ES-I3 (cell line): ENCODE data around the gene RECQL5.
"Not testable (repeated sequence)": the region's sequence is repeated elsewhere in the genome, so short reads cannot be mapped to it uniquely, and the experiment has no call there.

Experiments
- H3K36me3 ChIP-seq: 2 replicates; pipeline ENCODE4 v1.6.1; 2013; ENCODE audit warnings: mild to moderate bottlenecking, low read length, control low read depth, moderate library complexity; ENCODE audit not compliant: insufficient read depth
- H3K4me1 ChIP-seq: 2 replicates; pipeline ENCODE4 v1.6.1; 2013; ENCODE audit warnings: mild to moderate bottlenecking, control low read depth, low read length; ENCODE audit not compliant: insufficient read depth
- H3K9ac ChIP-seq: 2 replicates; pipeline ENCODE4 v1.6.1; 2013; ENCODE audit warnings: low read depth, mild to moderate bottlenecking, low read length, moderate library complexity
- H3K9me3 ChIP-seq: 2 replicates; pipeline ENCODE4 v1.6.1; 2013; ENCODE audit warnings: mild to moderate bottlenecking, low read length, moderate library complexity; ENCODE audit not compliant: control insufficient read depth, insufficient read depth

RECQL5 gene

GRCh38 chr17:75601057-75601987 is 65.6 kb downstream of the RECQL5 start:
- Histone ChIP-seq H3K9ac (no peak overlapping the region), H3K36me3 (no peaks in the 10 kb centered on the region), H3K4me1 (no peaks in the 10 kb centered on the region), H3K9me3 (no peaks in the 10 kb centered on the region)

GRCh38 chr17:75596320-75597087 is 70.5 kb downstream of the RECQL5 start:
- Histone ChIP-seq H3K36me3 (no peaks in the 10 kb centered on the region), H3K4me1 (no peaks in the 10 kb centered on the region), H3K9ac (no peak overlapping the region), H3K9me3 (no peaks in the 10 kb centered on the region)

DNA sequence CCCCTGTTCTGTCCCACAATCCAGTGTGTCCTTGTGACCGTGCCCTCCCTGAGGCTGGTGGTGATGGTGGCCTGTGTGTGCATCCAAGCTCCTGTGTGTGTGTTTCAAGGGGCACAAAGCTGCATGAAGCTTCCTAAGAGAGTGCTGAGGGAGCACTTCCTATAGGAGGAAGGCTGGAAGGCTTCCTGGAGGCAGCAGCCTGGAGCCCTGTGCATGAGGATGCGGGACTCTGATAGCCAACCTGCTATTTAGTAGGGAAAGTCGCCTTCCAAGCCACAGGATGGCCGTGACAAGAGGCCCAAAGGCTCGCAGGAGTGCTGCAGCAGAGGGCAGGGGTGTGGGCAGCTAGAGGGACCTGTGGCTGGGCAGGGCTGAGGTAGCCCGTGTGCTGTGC is 71.0 kb downstream of the RECQL5 start:
- no peaks in the 10 kb centered on the region for H3K9me3 ChIP-seq
- no peaks in the 10 kb centered on the region for H3K4me1 ChIP-seq
- no peaks in the 10 kb centered on the region for H3K36me3 ChIP-seq
- no peak overlapping the region for H3K9ac ChIP-seq

GRCh38 chr17:75595284-75595919 is 71.6 kb downstream of the RECQL5 start:
- Histone ChIP-seq H3K4me1 (no peaks in the 10 kb centered on the region), H3K9ac (no peak overlapping the region), H3K36me3 (no peaks in the 10 kb centered on the region), H3K9me3 (no peaks in the 10 kb centered on the region)

DNA sequence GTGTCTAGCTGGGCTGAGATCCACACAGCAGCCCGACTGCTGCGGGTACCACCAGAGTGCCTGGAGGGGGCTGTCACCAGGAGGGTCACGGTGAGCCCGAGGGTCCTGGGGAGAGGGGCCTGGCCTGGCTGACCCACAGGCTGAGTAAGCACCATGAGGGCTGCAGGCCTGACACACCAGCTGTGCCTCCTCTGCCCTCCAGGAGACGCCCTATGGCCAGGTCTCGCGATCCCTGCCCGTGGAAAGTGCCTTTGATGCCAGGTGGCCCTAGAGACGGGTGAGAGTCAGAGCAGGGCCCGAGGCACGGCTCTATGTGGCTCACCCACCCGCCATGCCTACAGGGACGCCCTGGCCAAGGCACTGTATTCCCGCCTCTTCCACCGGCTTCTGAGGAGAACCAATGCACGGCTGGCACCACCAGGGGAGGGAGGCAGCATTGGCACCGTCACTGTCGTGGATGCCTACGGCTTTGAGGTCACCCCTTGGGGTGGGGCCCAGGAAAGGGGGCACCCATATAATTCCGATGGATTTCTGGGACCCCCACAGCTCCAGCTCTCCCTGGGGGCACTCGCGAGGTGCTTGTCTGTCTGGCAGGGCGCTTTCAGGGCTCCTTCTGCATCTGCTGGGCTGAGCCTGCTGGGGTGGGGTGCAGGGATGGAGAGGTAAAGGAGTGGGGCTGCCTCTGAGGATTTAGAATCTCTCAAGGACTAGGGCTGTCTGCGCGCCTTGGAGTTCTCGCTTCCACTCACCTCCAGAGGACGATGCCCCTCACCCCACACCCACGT is 72.3 kb downstream of the RECQL5 start:
- Histone ChIP-seq H3K9me3 (no peaks in the 10 kb centered on the region), H3K4me1 (no peaks in the 10 kb centered on the region), H3K36me3 (no peaks in the 10 kb centered on the region), H3K9ac (no peak overlapping the region)

DNA sequence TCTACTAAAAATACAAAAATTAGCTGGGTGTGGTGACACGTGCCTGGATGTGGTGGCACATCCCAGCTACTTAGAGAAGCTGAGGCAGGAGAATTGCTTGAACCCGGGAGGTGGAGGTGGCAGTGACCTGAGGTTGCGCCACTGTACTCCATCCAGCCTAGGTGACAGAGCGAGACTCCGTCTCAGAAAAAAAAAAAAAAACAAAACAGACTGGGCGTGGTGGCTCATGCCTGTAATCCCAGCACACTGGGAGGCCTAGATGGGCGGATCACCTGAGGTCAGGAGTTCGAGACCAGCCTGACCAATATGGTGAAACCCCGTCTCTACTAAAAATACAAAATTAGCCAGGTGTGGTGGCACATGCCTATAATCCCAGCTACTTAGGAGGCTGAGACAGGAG is 73.5 kb downstream of the RECQL5 start:
- H3K9ac ChIP-seq, H3K4me1 ChIP-seq, H3K9me3 ChIP-seq, H3K36me3 ChIP-seq: not testable (repeated sequence)

DNA sequence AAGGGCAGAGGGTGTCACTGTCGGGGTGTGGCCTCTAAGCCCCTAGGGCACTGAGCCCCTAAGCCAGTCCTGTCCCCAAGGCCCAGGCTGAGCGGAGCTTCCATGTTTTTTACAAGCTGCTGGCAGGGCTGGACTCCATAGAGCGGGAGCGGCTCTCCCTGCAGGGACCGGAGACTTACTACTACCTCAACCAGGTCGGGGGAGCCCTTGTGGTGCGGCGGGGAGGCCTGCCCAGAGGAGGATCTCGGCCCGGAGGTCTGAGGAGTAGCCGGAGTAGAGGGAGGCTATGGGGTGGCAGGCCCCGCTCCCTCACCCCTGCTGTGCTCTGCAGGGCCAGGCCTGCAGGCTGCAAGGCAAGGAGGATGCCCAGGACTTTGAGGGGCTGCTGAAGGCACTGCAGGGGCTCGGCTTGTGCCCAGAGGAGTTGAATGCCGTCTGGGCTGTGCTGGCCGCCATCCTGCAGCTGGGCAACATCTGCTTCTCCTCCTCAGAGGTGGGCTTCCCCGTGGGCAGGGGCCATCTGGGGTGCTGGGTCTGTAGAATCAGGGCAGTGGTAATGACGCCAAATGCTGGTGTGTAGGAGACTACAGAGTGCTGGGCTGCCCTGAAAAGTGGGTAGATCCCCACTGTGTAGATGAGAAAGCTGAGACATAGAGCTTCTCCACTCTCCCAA is 74.5 kb downstream of the RECQL5 start:
- Histone ChIP-seq H3K9ac (no peak overlapping the region), H3K4me1 (no peaks in the 10 kb centered on the region), H3K9me3 (no peaks in the 10 kb centered on the region), H3K36me3 (no peaks in the 10 kb centered on the region)

DNA sequence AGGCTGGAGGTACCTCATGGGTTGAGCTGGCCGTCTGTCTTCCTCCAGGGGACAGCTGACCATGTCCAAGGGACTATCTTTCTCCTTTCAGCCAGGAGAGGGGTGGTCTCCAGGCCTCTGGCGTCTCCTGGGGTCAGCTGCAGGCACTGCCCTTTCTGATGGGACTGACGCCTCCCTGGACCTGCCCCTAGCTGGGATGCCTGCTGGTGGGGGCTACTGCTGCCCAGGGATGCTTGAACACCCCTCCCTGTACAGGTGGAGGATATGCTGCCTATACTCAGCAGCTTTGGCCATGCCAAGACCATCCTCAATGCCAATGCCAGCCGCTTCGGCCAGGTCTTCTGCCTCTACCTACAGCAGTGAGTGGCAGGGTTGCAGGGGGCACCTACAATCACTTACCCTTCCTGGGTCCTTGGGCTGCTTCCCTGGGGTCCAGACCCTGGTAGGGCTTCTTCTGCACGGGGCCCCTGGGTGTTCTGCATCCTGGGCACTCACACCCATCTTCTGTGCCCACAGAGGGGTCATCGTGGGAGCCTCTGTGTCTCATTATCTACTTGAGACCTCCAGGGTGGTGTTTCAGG is 75.1 kb downstream of the RECQL5 start:
- H3K4me1 ChIP-seq: no peaks in the 10 kb centered on the region
- H3K9me3 ChIP-seq: no peaks in the 10 kb centered on the region
- H3K9ac ChIP-seq: no peak overlapping the region
- no peaks in the 10 kb centered on the region for H3K36me3 ChIP-seq

DNA sequence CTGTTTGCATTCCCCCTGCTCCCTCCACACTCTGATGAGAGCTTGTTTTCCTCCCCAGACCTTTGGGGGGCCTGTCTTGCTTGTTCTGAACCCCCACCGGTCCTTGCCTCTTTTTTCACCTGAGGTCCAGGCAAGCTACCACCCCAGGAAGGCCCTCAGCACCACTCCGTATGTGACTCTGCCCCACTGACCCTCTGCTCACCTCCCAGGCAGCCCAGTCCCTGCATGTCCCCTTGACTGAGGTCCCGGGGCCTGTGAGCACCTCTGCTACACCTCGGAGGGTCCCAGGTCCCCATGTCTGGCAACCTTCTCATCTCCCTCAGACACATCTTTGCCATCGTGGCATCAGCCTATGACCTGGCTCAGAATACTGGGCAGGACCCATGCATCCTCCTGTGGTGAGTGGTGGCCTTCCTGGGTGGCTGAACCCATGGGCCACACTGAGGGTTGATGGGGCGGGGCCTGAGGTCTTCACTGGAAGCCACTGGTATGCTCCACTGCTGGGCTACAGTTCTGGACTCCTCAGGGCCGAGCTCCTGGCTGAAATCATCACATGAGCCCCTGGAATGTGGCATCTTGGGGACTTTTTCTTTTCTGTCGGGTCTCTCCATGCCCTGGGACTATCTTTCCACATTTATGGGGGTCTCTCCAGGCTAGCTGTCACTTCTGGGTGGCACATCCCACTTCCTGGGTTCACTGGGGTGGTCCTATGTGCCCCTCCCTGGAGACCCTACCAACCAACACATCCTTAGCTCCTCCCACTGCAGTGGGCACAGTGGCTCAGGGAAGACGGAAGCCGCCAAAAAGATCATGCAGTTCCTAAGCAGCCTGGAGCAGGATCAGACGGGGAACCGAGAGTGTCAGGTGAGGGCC is 75.9 kb downstream of the RECQL5 start:
- H3K9ac ChIP-seq: no peak overlapping the region
- peaks cover 2% of the 10 kb centered on the region; the same call in 1 of the 2 replicates for H3K9me3 ChIP-seq
- no peaks in the 10 kb centered on the region for H3K4me1 ChIP-seq
- H3K36me3 ChIP-seq: no peaks in the 10 kb centered on the region

DNA sequence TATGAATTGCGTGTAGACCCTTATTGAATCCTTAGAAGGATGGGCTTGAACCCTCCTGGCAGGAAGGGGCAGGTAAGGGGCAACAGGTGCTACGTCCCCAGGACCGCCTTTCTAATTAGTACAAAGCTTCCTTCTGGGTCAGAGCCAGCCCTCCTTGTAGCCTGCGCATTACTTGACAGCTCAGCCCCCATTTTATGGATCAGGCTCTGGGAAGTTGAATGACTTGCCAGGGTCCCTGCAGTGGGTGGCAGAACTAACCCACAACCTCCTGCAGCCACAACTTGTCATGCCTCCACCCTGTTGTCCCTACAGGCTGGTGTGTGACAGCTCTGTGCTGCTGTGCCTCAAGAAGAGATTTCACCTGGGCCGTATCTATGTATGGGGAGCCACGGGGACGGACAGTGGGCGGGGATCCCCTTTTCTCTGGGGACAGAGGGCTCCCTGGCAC is 76.6 kb downstream of the RECQL5 start:
- H3K9me3 ChIP-seq: peaks cover 6% of the 10 kb centered on the region; the same call in 1 of the 2 replicates
- H3K4me1 ChIP-seq: no peaks in the 10 kb centered on the region
- no peaks in the 10 kb centered on the region for H3K36me3 ChIP-seq
- H3K9ac ChIP-seq: no peak overlapping the region

- Histone ChIP-seq H3K9me3 (peaks cover 6% of the 10 kb centered on the region; the same call in 1 of the 2 replicates), H3K4me1 (no peaks in the 10 kb centered on the region), H3K36me3 (no peaks in the 10 kb centered on the region), H3K9ac (peak overlapping the region; percentile 44; the same call in 1 of the 2 replicates)
Measured at GRCh38 chr17:75589919-75590303, 77.0 kb downstream of the RECQL5 start.

- H3K36me3 ChIP-seq: no peaks in the 10 kb centered on the region
- peak overlapping the region; percentile 62 for H3K9ac ChIP-seq
- no peaks in the 10 kb centered on the region for H3K4me1 ChIP-seq
- peaks cover 6% of the 10 kb centered on the region; the same call in 1 of the 2 replicates for H3K9me3 ChIP-seq
Measured at GRCh38 chr17:75589012-75589918, 77.7 kb downstream of the RECQL5 start.
